T-helper 2 cell (primary cell): ENCODE data around the gene PARN.
"Not testable (repeated sequence)": the region's sequence is repeated elsewhere in the genome, so short reads cannot be mapped to it uniquely, and the experiment has no call there.

Source experiments
- DNase-seq, 5 experiments: peaks; one replicate each; pipeline versions ENCODE4 v3.0.0 to v3.0.0-alpha.2; 2012 to 2022
- total RNA-seq, 2 donors: gene quantifications; one replicate each; lab custom pipeline; 2026; lab: John Stamatoyannopoulos, UW

PARN gene, protein sequence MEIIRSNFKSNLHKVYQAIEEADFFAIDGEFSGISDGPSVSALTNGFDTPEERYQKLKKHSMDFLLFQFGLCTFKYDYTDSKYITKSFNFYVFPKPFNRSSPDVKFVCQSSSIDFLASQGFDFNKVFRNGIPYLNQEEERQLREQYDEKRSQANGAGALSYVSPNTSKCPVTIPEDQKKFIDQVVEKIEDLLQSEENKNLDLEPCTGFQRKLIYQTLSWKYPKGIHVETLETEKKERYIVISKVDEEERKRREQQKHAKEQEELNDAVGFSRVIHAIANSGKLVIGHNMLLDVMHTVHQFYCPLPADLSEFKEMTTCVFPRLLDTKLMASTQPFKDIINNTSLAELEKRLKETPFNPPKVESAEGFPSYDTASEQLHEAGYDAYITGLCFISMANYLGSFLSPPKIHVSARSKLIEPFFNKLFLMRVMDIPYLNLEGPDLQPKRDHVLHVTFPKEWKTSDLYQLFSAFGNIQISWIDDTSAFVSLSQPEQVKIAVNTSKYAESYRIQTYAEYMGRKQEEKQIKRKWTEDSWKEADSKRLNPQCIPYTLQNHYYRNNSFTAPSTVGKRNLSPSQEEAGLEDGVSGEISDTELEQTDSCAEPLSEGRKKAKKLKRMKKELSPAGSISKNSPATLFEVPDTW
- 42.4 to 80.7 reads per million in 2 donors for total RNA-seq

DNA sequence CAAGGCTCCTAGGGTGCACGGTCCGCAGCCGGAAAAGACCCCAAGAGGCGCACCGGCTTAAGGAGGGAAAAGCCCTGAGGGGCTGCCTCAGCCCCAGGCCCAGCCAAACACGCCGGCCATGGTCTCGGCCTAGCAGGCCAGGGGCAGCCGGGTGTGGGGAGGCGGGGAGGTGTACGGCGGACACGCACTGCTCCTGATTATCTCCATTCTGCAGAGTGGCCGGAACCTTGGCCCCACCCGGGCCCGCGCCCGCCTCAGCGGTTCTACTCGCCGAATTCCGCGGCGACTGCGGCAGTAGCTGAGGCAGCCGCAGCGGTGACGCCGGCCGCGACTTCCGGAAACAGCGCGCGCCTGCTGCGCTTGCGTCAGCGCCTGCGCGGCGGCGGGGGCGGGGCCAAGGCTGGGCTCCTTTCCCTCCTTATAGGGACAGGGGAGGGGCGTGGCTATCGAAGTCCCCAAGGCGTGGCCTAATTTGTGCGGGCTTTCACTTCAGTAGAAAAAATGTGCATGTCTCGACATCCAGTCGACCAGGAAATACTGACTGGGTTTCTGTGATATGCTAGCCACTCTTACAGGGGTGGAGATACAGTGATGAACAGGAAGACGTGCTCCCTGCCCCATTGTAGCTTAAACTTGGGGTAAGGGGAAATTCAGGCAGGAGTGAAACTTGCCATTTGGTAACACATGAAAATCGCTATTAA is at the start of gene PARN:
PARN (minus strand) TSS at position 342 of the 701 bp plus-strand sequence; CDS start at position 207, 135 bp downstream.
- DNase-seq: peak; percentile 95 to 98 (median 97)

GRCh38 chr16:14678748-14679497 is 48.9 kb upstream of the PARN start:
- DNase-seq: no peak

DNA sequence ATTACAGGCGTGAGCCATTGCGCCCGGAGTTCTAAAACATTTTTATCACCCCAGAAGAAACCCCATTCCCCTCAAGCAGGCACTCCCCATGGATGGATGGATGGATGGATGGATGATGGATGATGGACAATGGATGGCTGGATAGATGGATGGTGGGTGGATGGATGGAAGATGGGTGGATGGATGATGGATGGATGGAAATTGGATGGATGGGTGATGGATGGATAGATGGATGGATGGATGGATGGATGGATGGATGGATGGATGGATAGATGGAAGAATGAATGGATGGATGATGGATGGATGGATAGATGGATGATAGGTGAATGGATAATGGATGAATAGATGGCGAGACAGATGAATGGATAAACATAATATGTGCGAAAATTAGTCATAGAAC is 47.6 kb upstream of the PARN start:
- no peak for DNase-seq

DNA sequence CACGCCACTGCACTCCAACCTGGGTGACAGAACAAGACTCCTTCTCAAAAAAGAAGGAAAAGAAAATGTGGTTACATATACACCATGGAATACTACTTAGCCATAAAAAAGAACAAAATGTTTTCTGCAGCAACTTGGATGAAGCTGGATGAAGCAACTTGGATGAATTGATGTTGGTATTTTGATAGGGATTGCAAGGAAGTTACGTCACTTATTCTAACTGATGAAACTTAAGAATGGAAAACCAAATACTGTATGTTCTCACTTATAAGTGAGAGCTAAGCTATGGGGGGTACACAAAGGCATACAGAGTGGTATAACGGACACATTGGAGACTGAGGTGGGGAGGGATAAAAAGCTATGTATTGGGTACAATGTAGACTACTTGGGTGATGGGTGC is 46.6 kb upstream of the PARN start:
- DNase-seq: no peak

GRCh38 chr16:14672403-14672971 is 42.4 kb upstream of the PARN start:
- DNase-seq: peak in 1 of 5 experiments; percentile 30

DNA sequence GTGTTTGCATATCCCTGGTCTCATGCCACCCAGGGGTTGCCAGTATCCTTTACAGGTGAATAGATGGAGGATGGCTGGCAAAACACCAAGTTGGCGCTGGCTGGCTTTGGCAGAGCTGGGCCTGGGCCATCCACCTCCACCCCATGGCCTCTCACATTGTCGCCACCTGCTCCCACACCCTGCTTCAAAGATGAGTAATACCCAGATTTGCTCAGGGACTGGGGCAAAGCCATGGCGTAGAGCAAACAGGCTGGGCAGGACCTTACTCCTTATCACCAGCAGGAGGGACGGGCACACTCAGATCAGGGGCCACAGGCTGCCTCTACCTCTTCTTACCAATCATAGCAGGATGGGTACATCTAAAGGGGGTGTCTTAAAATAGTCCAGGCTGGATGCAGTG is 39.7 kb upstream of the PARN start:
- DNase-seq: peak in 1 of 5 experiments; percentile 11

DNA sequence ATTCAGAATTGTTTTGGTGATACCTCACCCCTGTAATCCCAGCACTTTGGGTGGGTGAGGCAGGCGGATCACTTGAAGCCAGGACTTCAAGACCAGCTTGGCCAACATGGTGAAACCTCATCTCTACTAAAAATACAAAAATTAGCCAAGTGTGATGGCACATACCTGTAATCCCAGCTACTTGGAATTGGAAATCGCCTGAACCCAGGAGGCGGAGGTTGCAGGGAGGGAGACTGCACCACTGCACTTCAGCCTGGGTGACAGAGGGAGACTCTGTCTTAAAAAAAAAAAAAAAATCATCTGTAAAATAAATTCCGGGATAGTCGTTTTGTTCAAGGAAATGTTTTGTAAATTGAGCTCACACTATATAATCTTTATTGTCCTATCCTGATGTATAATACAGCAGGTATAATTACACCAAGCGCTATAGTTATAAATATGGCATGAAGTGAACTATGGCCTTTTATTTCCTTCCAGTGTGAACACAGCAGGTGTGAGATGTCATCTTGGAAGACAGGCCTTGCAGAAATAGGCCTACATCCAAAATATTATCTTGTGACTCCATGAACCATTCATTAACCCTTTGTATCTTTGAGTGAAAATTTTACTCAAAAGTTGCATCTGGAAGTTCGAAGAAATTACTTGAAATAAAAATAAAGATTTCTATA is 38.6 kb upstream of the PARN start:
- DNase-seq: no peak

DNA sequence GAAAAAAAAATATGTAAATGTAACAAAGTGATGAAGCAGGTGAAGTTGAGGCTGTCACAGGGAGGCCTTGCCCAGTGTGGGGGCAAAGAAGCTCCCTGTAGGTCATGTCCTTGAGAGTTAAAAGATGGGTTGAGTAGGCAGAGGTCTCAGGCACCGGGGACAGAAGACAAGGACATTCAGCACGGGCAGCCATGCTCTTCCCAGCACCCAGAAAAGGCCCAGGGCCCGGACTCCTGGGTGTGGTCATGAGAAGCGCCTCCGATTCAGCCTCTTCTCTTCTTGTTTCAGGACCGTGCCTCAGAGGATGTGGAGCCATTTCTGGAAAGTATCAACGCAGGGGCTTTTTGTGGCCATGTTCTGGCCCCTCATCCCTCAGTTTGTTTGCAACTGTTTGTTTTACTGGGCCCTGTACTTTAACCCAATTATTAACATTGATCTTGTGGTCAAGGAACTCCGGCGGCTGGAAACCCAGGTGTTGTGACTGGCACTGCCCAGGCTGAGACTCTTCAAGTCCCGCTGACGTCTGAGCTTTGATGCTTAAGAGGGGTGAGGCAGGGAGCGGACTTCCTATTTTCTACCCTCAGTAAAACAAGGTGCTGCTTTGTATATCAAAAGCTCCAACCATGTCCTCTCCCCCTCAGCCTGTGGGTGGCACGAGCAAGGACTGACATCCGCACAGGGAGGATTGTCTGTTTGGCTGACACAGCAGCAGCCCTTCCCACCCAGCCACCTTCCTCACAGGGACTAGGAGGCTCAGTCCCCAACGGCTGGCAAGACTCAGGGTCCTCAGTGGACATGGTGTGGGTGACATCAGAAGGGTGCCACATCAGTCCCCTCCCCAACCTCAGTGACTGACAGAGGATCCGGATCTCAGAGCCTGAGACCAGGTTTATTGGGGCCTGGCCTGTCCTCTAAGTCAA is 37.5 kb upstream of the PARN start:
- DNase-seq: no peak

- DNase-seq: peak in 1 of 5 experiments; percentile 8
Measured at GRCh38 chr16:14658063-14658462, 28.0 kb upstream of the PARN start.

DNA sequence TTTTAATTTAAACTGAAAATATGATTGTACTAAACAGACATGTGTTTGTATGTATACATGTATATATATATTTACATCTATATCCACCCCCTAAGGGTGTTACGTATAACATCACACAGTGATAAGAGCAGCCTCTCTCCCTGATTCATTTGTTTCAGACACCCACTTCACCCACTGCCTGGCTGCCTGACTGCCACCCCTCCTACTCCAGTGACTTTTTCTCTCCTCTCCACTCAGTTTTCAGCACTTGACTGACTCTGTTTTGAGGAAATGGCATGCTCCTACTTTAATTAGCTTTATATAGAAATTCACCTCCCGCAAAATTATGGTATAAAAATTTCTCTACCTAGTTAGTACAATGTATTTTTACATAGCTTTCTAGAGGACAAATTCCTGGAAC is 22.7 kb upstream of the PARN start:
- no peak for DNase-seq

GRCh38 chr16:14650629-14651028 is 20.6 kb upstream of the PARN start:
- DNase-seq: no peak

DNA sequence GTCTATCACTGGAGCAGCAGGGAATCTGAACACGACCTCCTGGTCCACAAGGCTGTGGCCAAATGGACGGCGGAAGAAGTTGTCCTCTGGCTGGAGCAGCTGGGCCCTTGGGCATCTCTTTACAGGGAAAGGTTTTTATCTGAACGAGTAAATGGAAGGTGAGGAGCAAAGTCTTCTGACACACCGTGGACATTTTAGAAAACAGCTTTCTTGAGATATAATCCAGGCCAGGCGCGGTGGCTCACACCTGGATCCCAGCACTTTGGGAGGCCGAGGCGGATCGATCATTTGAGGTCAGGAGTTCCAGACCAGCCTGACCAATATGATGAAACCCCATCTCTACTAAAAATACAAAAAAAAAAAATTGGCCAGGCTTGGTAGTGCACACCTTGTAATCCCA is 19.8 kb upstream of the PARN start:
- no peak for DNase-seq

DNA sequence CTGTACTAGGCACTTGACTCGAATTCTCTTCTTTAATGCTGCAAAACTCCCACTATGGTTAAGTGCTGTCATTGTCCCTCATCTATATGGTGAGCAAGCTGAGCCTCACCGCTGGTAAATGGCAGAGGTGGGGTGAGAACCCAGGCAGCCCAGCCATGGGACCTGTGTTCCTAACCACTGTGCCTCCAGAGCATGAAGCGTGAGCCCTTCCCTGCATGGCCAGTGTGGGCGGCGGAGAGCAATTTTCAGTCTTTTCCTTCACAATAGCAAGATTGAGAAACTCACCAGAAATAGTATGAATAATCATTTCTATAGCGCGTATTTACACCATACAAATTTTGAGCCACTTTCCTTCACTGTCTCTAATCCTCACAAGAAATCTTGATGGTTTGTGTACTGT is 11.9 kb upstream of the PARN start:
- DNase-seq: peak in 1 of 5 experiments; percentile 17

GRCh38 chr16:14641206-14641605 is 11.1 kb upstream of the PARN start:
- no peak for DNase-seq

DNA sequence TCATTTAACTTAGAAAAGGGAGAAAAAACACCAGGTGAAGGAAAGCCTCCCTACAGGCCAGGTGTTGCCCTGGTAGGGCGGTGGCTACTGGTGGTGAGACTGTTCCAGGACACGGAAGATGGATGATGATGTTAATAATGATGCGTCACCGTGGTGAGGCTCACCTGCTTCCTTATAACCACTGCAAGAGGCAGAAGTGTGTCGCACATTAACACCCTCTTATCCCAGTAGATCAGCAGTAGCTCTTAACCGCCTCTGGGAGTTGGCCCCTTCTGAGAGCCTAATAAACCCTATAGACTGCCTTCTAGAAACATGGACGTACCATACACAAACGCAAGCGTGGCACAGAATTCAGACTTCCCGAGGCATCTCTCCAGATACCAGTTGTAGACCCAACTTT is 10.5 kb upstream of the PARN start:
- peak in 1 of 5 experiments; percentile 8 for DNase-seq

DNA sequence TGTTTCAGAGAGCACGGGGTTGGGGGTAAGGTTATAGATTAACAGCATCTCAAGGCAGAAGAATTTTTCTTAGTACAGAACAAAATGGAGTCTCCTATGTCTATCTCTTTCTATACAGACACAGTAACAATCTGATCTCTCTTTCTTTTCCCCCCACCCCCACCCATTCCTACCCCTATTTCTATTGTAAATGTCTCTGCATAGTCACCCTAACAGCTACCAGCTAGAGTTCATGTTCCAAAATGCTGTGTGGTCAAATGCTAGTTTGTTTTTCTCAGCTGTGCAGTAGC is 6.8 kb upstream of the PARN start:
- not testable (repeated sequence) for DNase-seq

- DNase-seq: not testable (repeated sequence)
Measured at GRCh38 chr16:14636179-14636950, 6.3 kb upstream of the PARN start.

GRCh38 chr16:14635395-14636165 is 5.5 kb upstream of the PARN start:
- no peak for DNase-seq

GRCh38 chr16:14634389-14634725 is 4.3 kb upstream of the PARN start:
- no peak for DNase-seq
